Kidney (tissue), 14 donors: Measurements from ENCODE around the gene SLC19A3. TPM values are rescaled to one million over a fixed set of nuclear protein-coding genes. Genes with fewer than 3 reads are reported as not detected.
"Not testable (repeated sequence)": the region's sequence is repeated elsewhere in the genome, so short reads cannot be mapped to it uniquely, and the experiment has no call there.

Experiments used
- DNase-seq, 5 donors: peaks; one replicate each; pipeline ENCODE4 v3.0.0-alpha.2; 2013 to 2020
- FAIRE-seq: peaks from 2 replicates; lab custom pipeline; 2012; peaks lifted over from hg19 to GRCh38; lab: Jason Lieb, UNC
- H3K27ac ChIP-seq, 2 donors: one replicate each; pipeline ENCODE4 v1.7.0; 2013; ENCODE audit warnings: low read depth in 2 of 2, low read length in 2 of 2, inconsistent platforms in 1 of 2
- H3K27me3 ChIP-seq: one replicate; pipeline ENCODE4 v1.7.1; 2013; ENCODE audit warnings: low read length, inconsistent platforms; ENCODE audit not compliant: control insufficient read depth, insufficient read depth
- H3K36me3 ChIP-seq, 3 donors: one replicate each; pipeline versions ENCODE4 v1.7.0 to v1.7.1; 2013; ENCODE audit warnings: low read length in 3 of 3, control low read depth in 1 of 3, inconsistent platforms in 1 of 3; ENCODE audit not compliant: insufficient read depth in 3 of 3, control insufficient read depth in 2 of 3
- H3K4me1 ChIP-seq, 3 donors: one replicate each; pipeline versions ENCODE4 v1.7.0 to v1.7.1; 2013; ENCODE audit warnings: low read length in 3 of 3, inconsistent platforms in 1 of 3, low read depth in 1 of 3; ENCODE audit not compliant: control insufficient read depth in 2 of 3, insufficient read depth in 2 of 3
- H3K4me3 ChIP-seq, 3 donors: one replicate each; pipeline versions ENCODE4 v1.7.0 to v1.8.1; 2013; ENCODE audit warnings: low read length in 3 of 3, control low read depth in 1 of 3, inconsistent platforms in 1 of 3
- H3K9ac ChIP-seq, 3 donors: one replicate each; pipeline versions ENCODE4 v1.7.0 to v1.7.1; 2013; ENCODE audit warnings: low read length in 3 of 3, control low read depth in 1 of 3, inconsistent platforms in 1 of 3
- H3K9me3 ChIP-seq, 3 donors: one replicate each; pipeline versions ENCODE4 v1.7.0 to v1.7.1; 2013; ENCODE audit warnings: low read length in 3 of 3, control low read depth in 1 of 3, inconsistent platforms in 1 of 3; ENCODE audit not compliant: control insufficient read depth in 2 of 3, insufficient read depth in 1 of 3
- CTCF ChIP-seq: IDR thresholded peaks from 3 replicates; pipeline ENCODE4 v1.5.1; 2012; ENCODE audit warnings: mild to moderate bottlenecking, moderate library complexity, borderline replicate concordance; ENCODE audit not compliant: insufficient read depth; ENCODE audit errors: extremely low read depth
- intact Hi-C: fragments of 100-400 bp; cut with DNase I; formaldehyde crosslinking; loops from one replicate; pipeline ENCODE4 v1.11.1; 2022
- polyA plus RNA-seq: library from polyadenylated mRNA; stranded (reverse); fragments of 350-450 nt; fragmentation: Illumina TruSeq; extraction: RNeasy Lipid Tissue Mini Kit (QIAGEN cat#74804); gene quantifications from one replicate; pipeline ENCODE4 v1.2.3, GENCODE V29; 2014; ENCODE audit warnings: low read depth, low replicate concordance; ENCODE audit not compliant: insufficient read depth
- total RNA-seq: library from RNA; stranded (reverse); fragmentation: NEBNext Ultra II Directional; extraction: Animal tissue kit (Norgen Biotek cat#: 25700); gene quantifications from one replicate; pipeline ENCODE4 v1.2.1, GENCODE V29; 2021
- donor health status: control.
- donor health status: control.
- donor health status: control.
- donor health status: control.
- donor health status: control.
- donor health status: DM: yes; HTN: yes; CAD: no.
- donor health status: Normal renal cell carcinoma (clear cell type).

SLC19A3 gene
- total and polyA plus RNA-seq, 2 donors from 2014 or later = 4.4 to 8.3 TPM

- Histone ChIP-seq H3K4me3 (no peak within 1 kb of the TSS), H3K9ac (no peak within 1 kb of the TSS), H3K36me3 (no peaks in the 10 kb centered on the region), H3K27ac (no peak within 1 kb of the TSS), H3K27me3 (no peaks in the 10 kb centered on the region), H3K9me3 (no peaks in the 10 kb centered on the region), H3K4me1 (no peaks in the 10 kb centered on the region)
- DNase-seq (no peak), FAIRE-seq (no peak)
- intact Hi-C loops = no loop called here
- TF ChIP-seq CTCF = no peak
Observed at GRCh38 chr2:227724394-227725039, 6.7 kb upstream of the SLC19A3 start, which contains the start of gene SCYGR6. SCYGR6 (minus strand) TSS chr2:227724757; CDS start chr2:227724757, 0 bp downstream.

- H3K36me3 ChIP-seq, H3K4me3 ChIP-seq, FAIRE-seq, intact Hi-C loops, H3K9ac ChIP-seq, H3K4me1 ChIP-seq, H3K27me3 ChIP-seq, H3K27ac ChIP-seq, H3K9me3 ChIP-seq: not testable (repeated sequence)
- peak in 2 of 5 donors; percentile 13 to 29 for DNase-seq
Observed at GRCh38 chr2:227722821-227723220, 5.0 kb upstream of the SLC19A3 start.

- H3K27me3 ChIP-seq = no peaks in the 10 kb centered on the region
- H3K36me3 ChIP-seq = no peaks in the 10 kb centered on the region
- no peaks in the 10 kb centered on the region for H3K9me3 ChIP-seq
- no peak for FAIRE-seq
- no peak overlapping the region for H3K4me3 ChIP-seq
- intact Hi-C loops = no loop called here
- no peaks in the 10 kb centered on the region for H3K4me1 ChIP-seq
- TF ChIP-seq CTCF = no peak
- DNase-seq = no peak
- H3K27ac ChIP-seq = no peak overlapping the region
- H3K9ac ChIP-seq = no peak overlapping the region
Observed at GRCh38 chr2:227720680-227721079, 2.9 kb upstream of the SLC19A3 start.

- Histone ChIP-seq H3K9ac (no peak overlapping the region), H3K4me3 (no peak overlapping the region), H3K27ac (no peak overlapping the region), H3K36me3 (no peaks in the 10 kb centered on the region), H3K4me1 (no peaks in the 10 kb centered on the region), H3K9me3 (no peaks in the 10 kb centered on the region), H3K27me3 (no peaks in the 10 kb centered on the region)
- no peak for FAIRE-seq
- DNase-seq = no peak
- TF ChIP-seq CTCF = no peak
- intact Hi-C loops = no loop called here
Observed at GRCh38 chr2:227719641-227720040, 1.8 kb upstream of the SLC19A3 start.
